K562 (cell line): ENCODE results near the gene VRK2. TPM values are rescaled to one million over a fixed set of nuclear protein-coding genes. Genes with fewer than 3 reads are reported as not detected.

Experiments
- AFF4 ChIP-seq: sonication (generic); formaldehyde crosslinking; IDR thresholded peaks from 2 replicates; pipeline ENCODE4 v1.8.0; 2023; ENCODE audit warnings: mild to moderate bottlenecking, missing genetic modification reagents
- E2F5 ChIP-seq: sonication (generic); formaldehyde crosslinking; IDR thresholded peaks from 2 replicates; pipeline ENCODE4 v1.8.0; 2022; ENCODE audit warnings: mild to moderate bottlenecking, missing genetic modification reagents
- FOXA3 ChIP-seq, 2 experiments: fragments of 450-650 bp in 1 of 2; sonication (generic) in 1 of 2; formaldehyde crosslinking; IDR thresholded peaks in 1 of 2; conservative IDR thresholded peaks in 1 of 2; 2 replicates each; pipeline versions ENCODE4 v1.4.0 to v1.8.0; 2020 to 2022; ENCODE audit warnings: mild to moderate bottlenecking in 2 of 2, missing genetic modification reagents in 1 of 2
- FUS ChIP-seq: fragments of 200-400 bp; formaldehyde crosslinking; optimal IDR thresholded peaks from 2 replicates; pipeline ENCODE3; 2017; ENCODE audit warnings: low read depth, low read length
- HOMEZ ChIP-seq: fragments of 250-450 bp; sonication (Bioruptor Pico); IDR thresholded peaks from 2 replicates; pipeline ENCODE4 v1.4.0; 2020; ENCODE audit warnings: mild to moderate bottlenecking, moderate library complexity
- MAFG ChIP-seq: fragments of 450-650 bp; conservative IDR thresholded peaks from 2 replicates; pipeline ENCODE4 v1.6.1; 2016; ENCODE audit warnings: missing genetic modification characterization, missing compliant biosample characterization
- MYBL2 ChIP-seq, 2 experiments: fragments of 450-650 bp in 1 of 2; sonication (generic) in 1 of 2; formaldehyde crosslinking in 1 of 2; IDR thresholded peaks; 2 replicates each; pipeline versions ENCODE4 v1.6.1 to v1.8.1; 2017 to 2022; ENCODE audit warnings: borderline replicate concordance in 1 of 2, inconsistent platforms in 1 of 2, low read depth in 1 of 2, mild to moderate bottlenecking in 1 of 2, missing genetic modification reagents in 1 of 2, moderate library complexity in 1 of 2
- NEUROD1 ChIP-seq: fragments of 150-350 bp; IDR thresholded peaks from 2 replicates; pipeline ENCODE4 v1.6.1; 2014; ENCODE audit warnings: borderline replicate concordance, low read length, low read depth; ENCODE audit not compliant: partially characterized antibody
- NFIX ChIP-seq: fragments of 250-450 bp; sonication (Bioruptor Pico); IDR thresholded peaks from 2 replicates; pipeline ENCODE4 v1.4.0; 2020; ENCODE audit warnings: low read depth, mild to moderate bottlenecking, moderate library complexity
- NR2C2 ChIP-seq, 2 experiments: fragments of 200-800 bp in 1 of 2; sonication (Bioruptor generic) in 1 of 2; sonication (generic) in 1 of 2; formaldehyde crosslinking in 1 of 2; IDR thresholded peaks; 2 replicates each; pipeline versions ENCODE4 v1.6.1 to v1.8.0; 2016 to 2022; ENCODE audit warnings: mild to moderate bottlenecking in 1 of 2, missing compliant biosample characterization in 1 of 2, missing genetic modification characterization in 1 of 2, missing genetic modification reagents in 1 of 2
- PCBP1 ChIP-seq: fragments of 200-400 bp; formaldehyde crosslinking; IDR thresholded peaks from 2 replicates; pipeline ENCODE4 v1.6.1; 2018; ENCODE audit warnings: mild to moderate bottlenecking, low read depth, low read length; ENCODE audit not compliant: poor library complexity, severe bottlenecking
- PKNOX1 ChIP-seq: fragments of 450-650 bp; IDR thresholded peaks from 2 replicates; pipeline ENCODE4 v1.6.1; 2016
- PREB ChIP-seq: sonication (generic); formaldehyde crosslinking; IDR thresholded peaks from 2 replicates; pipeline ENCODE4 v1.8.1; 2023; ENCODE audit warnings: mild to moderate bottlenecking, missing genetic modification reagents
- RUNX1 ChIP-seq: sonication (generic); IDR thresholded peaks from 2 replicates; pipeline ENCODE4 v1.6.1; 2016; ENCODE audit warnings: antibody characterized with exemption, low read depth
- YY1 ChIP-seq, 3 experiments: IDR thresholded peaks; 2 replicates each; pipeline ENCODE4 v1.6.1; 2011; ENCODE audit warnings: low read length in 2 of 3, mild to moderate bottlenecking in 2 of 3, moderate library complexity in 2 of 3, borderline replicate concordance in 1 of 3, control low read depth in 1 of 3, low read depth in 1 of 3; ENCODE audit not compliant: insufficient read depth in 3 of 3, insufficient replicate concordance in 2 of 3, control insufficient read depth in 1 of 3, insufficient read length in 1 of 3; ENCODE audit errors: extremely low read depth in 1 of 3
- ZNF146 ChIP-seq: IDR thresholded peaks from one replicate; pipeline ENCODE4 v1.6.1; 2018; ENCODE audit warnings: missing compliant biosample characterization; ENCODE audit not compliant: unreplicated experiment
- polyA plus RNA-seq, 8 experiments: library from polyadenylated mRNA; depleted of rRNA in 4 of 8; stranded (reverse) in 5 of 8; unstranded in 3 of 8; fragments of >200 nt; fragmentation: Nextera tagmentation in 2 of 8; fragmentation: Illumina TruSeq in 1 of 8; extraction: Ambion mirVana in 2 of 8; extraction: Trizol in 1 of 8; gene quantifications; 2 replicates each; pipeline versions ENCODE4 v1.2.1 to v1.2.3, GENCODE V29; 2011 to 2014; ENCODE audit warnings: inconsistent platforms in 1 of 8, missing spikeins in 1 of 8
- total RNA-seq, 7 experiments: library from RNA; depleted of rRNA in 6 of 7; stranded (reverse); fragments of >200 nt in 6 of 7; fragmentation: Illumina TruSeq in 2 of 7; extraction: Trizol in 2 of 7; gene quantifications; 2 replicates each; pipeline versions ENCODE4 v1.2.1 to v1.2.3, GENCODE V29; 2011 to 2021; ENCODE audit warnings: low replicate concordance in 1 of 7

VRK2 gene
- total and polyA plus RNA-seq, 9 of the 15 experiments (the other 6 are each of a cell fraction or from before 2014, with no cell fraction given): 22.6 to 49.2 (median 36.2) TPM

- TF ChIP-seq AFF4 (CRISPR knock-in tag) (0 out of 2 replicates have a peak, but pooled peaks have one; percentile 10), FOXA3 (CRISPR knock-in tag; conservative IDR thresholded peaks at IDR 0.05 in 1 of 2, IDR thresholded peaks at IDR 0.05 in 1 of 2) (no peak), ZNF146 (CRISPR knock-in tag) (peak; percentile 2), PREB (CRISPR knock-in tag) (no peak), YY1 (IDR thresholded peaks at IDR 0.05; ENCODE audit: borderline replicate concordance in 1 of 3, control insufficient read depth in 1 of 3, extremely low read depth in 1 of 3, insufficient read depth in 3 of 3, insufficient read length in 1 of 3, insufficient replicate concordance in 2 of 3, low read depth in 1 of 3, low read length in 2 of 3) (peak in 1 of 3 experiments; percentile 4), PCBP1 (no peak), MAFG (tag) (no peak), NR2C2 (CRISPR knock-in tag; IDR thresholded peaks at IDR 0.05) (no peak), NR2C2 (tag; IDR thresholded peaks at IDR 0.05) (peak; percentile 95), RUNX1 (no peak), NFIX (CRISPR knock-in tag) (no peak), MYBL2 (IDR thresholded peaks at IDR 0.05; ENCODE audit: low read depth) (no peak), MYBL2 (CRISPR knock-in tag; IDR thresholded peaks at IDR 0.05; ENCODE audit: borderline replicate concordance) (no peak), FUS (no peak), HOMEZ (CRISPR knock-in tag) (no peak), E2F5 (0 out of 2 replicates have a peak, but pooled peaks have one; percentile 1), NEUROD1 (no peak), PKNOX1 (no peak)
Observed at GRCh38 chr2:58047373-58047935, 848 bp downstream of the VRK2 start (continued).
